ENCODE data around the gene SLC2A8.

SLC2A8 gene

GRCh38 chr9:127382541-127382940 lies 14.4 kb upstream of the SLC2A8 start:
- no peak for DNase-seq

DNA sequence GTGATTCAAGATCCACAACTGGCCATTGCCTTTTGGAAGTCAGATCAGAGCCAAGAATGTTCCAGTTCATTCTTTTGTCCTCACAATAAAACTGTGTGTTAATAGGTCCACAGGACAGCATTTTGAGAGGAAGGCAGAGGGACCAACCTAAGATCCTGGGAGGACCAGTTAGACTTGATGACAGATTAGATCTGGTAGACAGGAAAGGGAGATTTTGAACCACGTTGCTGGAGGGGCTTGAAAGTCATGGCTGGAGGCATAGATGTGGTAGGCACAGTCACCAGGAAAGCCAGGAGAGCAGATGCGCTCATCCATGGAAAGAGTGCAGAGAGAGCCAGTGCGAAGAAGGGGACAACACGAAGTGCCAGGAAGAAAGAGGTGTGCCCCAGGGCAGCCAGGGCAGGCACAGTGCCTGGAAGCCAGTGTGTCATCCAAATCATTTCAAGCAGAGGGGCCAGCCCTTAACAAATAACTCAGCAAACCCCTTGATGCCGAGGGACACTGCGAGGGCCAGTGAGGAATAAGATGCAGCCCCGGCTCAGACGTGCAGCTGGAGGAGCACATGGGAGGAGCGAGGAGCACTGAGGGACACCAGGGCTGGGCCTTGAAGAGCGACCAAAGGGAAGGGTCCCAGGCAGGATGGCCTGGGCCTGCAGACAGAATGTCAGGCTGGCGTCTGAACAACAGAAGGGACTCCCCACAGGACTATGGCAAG lies 12.8 kb upstream of the SLC2A8 start:
- no peak for DNase-seq

- no peak for DNase-seq
Measured at GRCh38 chr9:127384901-127385300, 12.1 kb upstream of the SLC2A8 start.

DNA sequence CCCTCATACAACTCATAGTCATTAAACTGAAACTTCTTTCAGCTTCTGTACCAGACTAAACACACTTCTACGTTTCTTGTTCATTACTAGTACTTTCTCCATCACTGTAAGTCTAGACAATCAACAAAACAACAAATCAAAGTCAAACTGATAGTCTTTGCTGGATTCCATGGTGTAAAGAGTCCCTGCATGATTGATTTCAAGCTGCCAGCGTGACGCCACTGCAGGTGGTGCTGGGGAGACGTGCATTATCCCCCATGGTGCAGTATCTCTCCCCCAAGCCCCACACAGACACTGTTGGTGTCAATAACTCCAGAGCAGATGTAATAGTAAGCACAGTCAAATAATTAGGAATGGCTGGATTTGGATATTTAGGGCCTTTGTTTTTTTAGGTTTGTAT lies 10.7 kb upstream of the SLC2A8 start:
- no peak for DNase-seq

GRCh38 chr9:127386981-127387380 lies 10.0 kb upstream of the SLC2A8 start:
- DNase-seq = no peak

- no peak for DNase-seq
Measured at GRCh38 chr9:127388037-127388855, 8.7 kb upstream of the SLC2A8 start.

GRCh38 chr9:127388856-127389238 lies 8.1 kb upstream of the SLC2A8 start:
- DNase-seq = no peak

- DNase-seq = no peak
Measured at GRCh38 chr9:127389381-127390247, 7.4 kb upstream of the SLC2A8 start.

DNA sequence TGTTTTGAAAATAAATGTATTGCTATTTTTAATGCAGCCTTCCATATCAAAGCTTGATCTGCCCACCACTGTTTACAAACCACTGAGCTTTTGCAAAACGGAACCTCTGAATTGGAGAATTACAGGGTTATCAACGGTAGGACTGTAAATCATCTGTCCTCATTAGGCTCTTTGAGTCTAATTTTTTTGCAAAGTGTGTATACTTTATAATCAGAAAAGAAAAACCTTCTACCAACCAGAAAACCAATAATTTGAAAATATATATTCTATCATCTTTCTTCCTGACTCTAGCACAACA lies 6.8 kb upstream of the SLC2A8 start:
- DNase-seq = no peak

DNA sequence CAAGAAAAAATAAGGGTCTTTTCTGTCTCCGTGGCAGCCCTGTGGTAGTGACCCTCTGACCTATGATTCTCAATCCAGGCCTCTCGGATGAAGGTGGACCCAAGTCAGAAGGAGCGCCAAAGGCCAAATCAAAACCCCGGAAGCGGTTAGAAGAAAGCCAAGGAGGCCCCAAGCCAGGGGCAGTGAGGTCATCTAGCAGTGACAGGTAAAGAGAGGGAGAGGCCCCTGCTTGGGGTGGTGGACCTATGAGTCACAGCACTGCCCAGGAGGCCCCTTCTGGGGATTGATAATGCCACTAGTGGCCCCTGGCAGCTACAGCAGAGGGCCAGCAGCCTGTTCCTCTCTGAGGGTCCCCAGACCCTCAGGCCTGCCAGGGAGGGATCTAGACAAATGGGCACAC lies 6.4 kb upstream of the SLC2A8 start:
- DNase-seq = no peak

GRCh38 chr9:127392166-127392565 lies 4.8 kb upstream of the SLC2A8 start:
- no peak for DNase-seq

DNA sequence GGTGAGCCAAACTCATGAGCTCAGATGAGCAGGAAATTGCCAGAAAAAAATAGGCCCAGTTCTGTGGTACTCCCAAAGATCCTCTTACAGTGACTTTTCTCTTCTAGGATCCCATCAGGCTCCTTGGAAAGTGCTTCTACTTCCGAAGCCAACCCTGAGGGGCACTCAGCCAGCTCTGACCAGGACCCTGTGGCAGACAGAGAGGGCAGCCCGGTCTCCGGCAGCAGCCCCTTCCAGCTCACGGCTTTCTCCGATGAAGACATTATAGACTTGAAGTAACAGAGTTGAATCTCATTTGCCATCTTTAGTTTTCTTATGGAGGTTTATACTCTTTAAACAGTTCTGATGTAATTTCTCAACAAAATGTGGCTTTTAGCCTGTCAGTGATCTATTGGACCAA lies 4.0 kb upstream of the SLC2A8 start:
- DNase-seq = no peak

DNA sequence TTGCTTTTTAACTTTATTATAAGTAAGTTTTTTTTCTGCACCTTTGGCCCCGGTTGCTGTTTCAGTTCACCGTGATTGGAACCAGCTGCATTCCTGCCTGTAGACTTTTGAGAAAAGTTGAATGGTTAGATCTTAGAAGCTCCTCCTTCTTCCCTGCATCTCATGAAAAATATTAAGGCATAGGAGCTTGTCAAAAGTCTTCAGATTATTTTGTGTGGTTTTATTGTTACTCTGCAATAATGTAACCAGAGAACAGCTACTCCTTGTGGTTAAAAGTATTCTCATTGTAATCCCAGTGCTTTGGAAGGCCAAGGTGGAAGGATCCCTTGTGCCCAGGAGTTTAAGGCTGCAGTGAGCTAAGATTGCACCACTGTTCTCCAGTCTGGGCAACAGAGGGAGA lies 3.3 kb upstream of the SLC2A8 start:
- no peak for DNase-seq

DNA sequence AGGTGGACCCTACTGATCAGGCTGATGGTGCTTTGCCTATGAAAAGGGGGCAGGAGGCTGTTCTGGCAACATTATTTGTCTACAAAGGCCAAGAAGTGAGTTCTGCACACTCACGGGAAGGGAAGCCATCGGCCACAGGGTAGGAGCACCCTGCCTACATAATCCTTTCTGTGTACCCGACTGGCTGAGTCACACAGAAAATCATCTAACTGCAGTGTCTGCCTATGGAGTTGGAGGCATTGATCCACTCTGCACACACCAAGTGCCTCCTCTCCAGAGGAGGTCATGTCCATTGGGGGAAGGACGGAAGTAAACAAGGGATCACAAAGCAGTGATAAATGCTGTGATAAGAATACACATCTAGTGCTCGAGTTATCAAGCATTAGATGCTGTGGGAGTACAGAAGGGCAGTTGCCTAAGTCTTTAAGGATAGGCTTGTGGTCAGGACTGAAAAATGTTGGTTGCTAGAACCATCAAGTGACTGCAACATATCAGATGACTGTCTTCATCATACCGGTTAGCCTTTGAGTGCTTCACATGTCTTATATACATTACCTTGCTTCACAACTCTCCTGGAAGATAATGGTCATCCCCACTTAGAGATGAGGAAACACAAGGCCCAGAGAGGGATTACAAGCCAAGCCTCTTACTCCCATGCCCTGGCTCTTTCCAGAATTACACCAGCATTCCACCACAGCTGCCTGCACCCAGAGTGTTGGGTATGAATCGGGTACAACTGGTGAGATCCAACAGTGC lies 1.3 kb upstream of the SLC2A8 start:
- DNase-seq = no peak

GRCh38 chr9:127396253-127396807 lies 639 bp upstream of the SLC2A8 start:
- no peak for DNase-seq

DNA sequence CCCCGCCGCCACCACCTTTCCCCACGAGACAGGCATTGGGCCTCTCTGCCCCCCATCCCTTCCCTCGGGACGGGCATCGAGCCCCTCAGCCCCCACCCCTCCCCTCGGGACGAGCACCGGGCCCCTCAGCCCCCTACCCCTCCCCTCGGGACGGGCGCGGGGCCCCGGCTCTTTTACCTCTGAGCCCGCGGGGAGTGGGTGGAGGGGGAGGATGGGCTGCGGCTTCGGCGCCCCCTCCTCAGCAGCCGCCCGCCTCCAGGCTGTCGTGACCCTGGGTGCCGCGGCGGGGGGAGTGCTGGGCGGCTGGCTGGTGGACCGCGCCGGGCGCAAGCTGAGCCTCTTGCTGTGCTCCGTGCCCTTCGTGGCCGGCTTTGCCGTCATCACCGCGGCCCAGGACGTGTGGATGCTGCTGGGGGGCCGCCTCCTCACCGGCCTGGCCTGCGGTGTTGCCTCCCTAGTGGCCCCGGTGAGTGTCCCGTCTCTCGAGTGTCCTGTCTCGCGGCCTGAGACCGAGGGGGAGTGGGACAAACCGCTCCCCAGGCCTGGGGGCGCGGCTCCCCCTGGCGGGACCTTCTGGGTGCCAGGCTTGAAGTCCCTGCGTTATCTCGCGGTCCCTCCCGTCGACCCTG lies 791 bp downstream of the SLC2A8 start:
- peak; percentile 36 for DNase-seq

- DNase-seq = no peak
Measured at GRCh38 chr9:127398275-127398647, 1.3 kb downstream of the SLC2A8 start.

- DNase-seq = no peak
Measured at GRCh38 chr9:127398715-127399400, 1.9 kb downstream of the SLC2A8 start.

DNA sequence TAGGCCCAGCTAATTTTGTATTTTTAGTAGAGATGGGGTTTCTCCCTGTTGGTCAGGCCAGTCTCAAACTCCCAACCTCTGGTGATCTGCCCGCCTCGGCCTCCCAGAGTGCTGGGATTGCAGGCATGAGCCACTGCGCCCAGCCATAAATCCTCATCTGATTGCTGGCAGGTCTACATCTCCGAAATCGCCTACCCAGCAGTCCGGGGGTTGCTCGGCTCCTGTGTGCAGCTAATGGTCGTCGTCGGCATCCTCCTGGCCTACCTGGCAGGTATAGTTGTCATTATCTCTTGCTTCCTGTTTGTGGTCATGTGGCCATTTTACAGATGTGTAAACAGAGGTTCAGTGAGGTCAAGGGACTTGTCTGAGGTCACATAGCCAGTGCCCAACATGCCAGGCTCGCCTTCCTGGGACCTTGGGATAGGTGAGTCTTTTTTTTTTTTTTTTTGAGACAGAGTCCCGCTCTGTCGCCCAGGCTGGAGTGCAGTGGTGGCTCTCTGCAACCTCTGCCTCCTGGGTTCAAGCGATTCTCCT lies 2.8 kb downstream of the SLC2A8 start:
- no peak for DNase-seq

DNA sequence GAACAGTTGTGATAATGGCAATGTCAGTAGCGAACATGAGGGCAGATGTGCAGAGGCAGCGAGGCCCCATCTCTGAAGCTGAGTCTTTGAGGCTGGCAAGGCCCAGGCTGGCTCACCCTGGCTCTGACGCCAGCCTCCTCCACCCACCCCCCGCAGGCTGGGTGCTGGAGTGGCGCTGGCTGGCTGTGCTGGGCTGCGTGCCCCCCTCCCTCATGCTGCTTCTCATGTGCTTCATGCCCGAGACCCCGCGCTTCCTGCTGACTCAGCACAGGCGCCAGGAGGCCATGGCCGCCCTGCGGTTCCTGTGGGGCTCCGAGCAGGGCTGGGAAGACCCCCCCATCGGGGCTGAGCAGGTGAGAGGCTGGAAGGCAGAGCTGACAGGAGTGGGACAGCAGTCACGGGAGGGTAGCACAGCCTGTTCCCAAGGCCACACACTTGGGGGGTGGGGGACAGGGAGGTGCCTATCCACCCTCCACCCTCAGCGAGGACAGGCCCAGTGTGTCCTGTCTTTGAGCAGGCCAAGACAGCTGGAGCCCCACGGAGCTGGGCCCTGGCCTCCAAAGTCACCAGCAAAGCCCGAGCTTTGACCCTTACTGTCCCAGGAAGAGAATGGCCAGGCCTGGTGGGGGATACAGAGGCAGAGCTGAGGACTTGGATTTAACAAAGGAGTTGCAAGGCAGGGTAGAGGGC lies 5.6 kb downstream of the SLC2A8 start:
- DNase-seq = no peak

All from NCI-H146 (cell line).